ENCODE data around the gene ZKSCAN8. TPM values are rescaled to one million over a fixed set of nuclear protein-coding genes. Genes with fewer than 3 reads are reported as not detected.

Gene ZKSCAN8
- polyA plus RNA-seq, 1 of the 3 experiments (the other 2 are of a cell fraction), result 4.3 TPM

DNA sequence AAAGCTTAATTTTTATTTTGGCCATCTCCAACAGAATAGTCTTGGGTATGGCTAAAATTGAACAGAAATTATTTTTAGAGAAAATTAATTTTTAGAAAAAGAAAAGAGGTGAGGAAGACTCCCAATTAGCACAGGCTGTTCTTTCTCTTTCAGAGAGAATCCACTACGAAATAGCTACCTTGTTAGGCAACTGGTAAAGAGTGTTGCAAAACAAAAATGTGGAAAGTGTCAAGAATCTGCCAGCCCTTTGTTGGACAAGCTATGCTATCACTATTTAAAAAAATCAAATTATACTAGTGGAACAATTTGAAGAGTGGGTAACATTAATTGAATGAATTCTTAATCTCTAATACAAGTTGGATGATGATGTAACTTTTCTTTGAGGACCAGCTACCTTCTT is 64.2 kb downstream of the ZKSCAN8 start:
- Histone ChIP-seq H3K79me2 (ENCODE audit: insufficient read depth) (no peaks in the 10 kb centered on the region), H4K20me1 (ENCODE audit: insufficient read depth) (no peaks in the 10 kb centered on the region), H3K9me2 (no peaks in the 10 kb centered on the region), H3K4me2 (no peak overlapping the region), H3K9ac (no peak overlapping the region), H2AFZ (ENCODE audit: low read depth) (no peak overlapping the region), H3K27me3 (ENCODE audit: insufficient read depth) (peaks cover 42% of the 10 kb centered on the region; the same call in 1 of the 2 replicates), H3F3A (replicated peaks; ENCODE audit: insufficient read depth) (no peaks in the 10 kb centered on the region), H3K4me3 (ENCODE audit: low read depth in 2 of 2, low read length in 1 of 2) (no peak overlapping the region), H3K4me1 (ENCODE audit: control insufficient read depth in 1 of 2, insufficient read depth in 2 of 2, low read depth in 1 of 2, low read length in 1 of 2) (peaks cover 0 to 12% of the 10 kb centered on the region in 2 experiments; a peak in 2 of 4 replicates), H3K9me3 (no peaks in the 10 kb centered on the region), H3K36me3 (replicated peaks in 1 of 2; ENCODE audit: control insufficient read depth in 1 of 2, insufficient read depth in 2 of 2, low read length in 1 of 2) (no peaks in the 10 kb centered on the region), H3K27ac (ENCODE audit: low read depth in 2 of 2, low read length in 1 of 2) (no peak overlapping the region)
- no peak for DNase-seq
- 23% methylated on average over 1 of the region's 1 CpG for WGBS (ENCODE audit: low lambda C conversion rate)
- POLR2A ChIA-PET, result no interaction called here
- no peak for TF ChIP-seq NRF1 (IDR thresholded peaks at IDR 0.05; ENCODE audit: low read depth, low read length)
- no peak for TF ChIP-seq TEAD4 (IDR thresholded peaks at IDR 0.05; ENCODE audit: borderline replicate concordance, insufficient read depth)
- TF ChIP-seq, protein P1, sequence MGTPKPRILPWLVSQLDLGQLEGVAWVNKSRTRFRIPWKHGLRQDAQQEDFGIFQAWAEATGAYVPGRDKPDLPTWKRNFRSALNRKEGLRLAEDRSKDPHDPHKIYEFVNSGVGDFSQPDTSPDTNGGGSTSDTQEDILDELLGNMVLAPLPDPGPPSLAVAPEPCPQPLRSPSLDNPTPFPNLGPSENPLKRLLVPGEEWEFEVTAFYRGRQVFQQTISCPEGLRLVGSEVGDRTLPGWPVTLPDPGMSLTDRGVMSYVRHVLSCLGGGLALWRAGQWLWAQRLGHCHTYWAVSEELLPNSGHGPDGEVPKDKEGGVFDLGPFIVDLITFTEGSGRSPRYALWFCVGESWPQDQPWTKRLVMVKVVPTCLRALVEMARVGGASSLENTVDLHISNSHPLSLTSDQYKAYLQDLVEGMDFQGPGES (IDR thresholded peaks at IDR 0.05; ENCODE audit: low read depth, low read length), result no peak
- no peak for TF ChIP-seq FOXJ3 (CRISPR knock-in tag; IDR thresholded peaks at IDR 0.05)
- TF ChIP-seq EP300 (IDR thresholded peaks at IDR 0.05; ENCODE audit: borderline replicate concordance in 1 of 2, low read depth in 1 of 2, low read length in 1 of 2), result no peak
- TF ChIP-seq SMC3 (IDR thresholded peaks at IDR 0.05; ENCODE audit: low read depth, low read length), result no peak
- no peak for TF ChIP-seq PBX3 (IDR thresholded peaks at IDR 0.05)
- no peak for TF ChIP-seq TCF12 (IDR thresholded peaks at IDR 0.05)
- TF ChIP-seq YY1 (IDR thresholded peaks at IDR 0.05; ENCODE audit: low read depth), result no peak
- TF ChIP-seq JUND (IDR thresholded peaks at IDR 0.05), result no peak
- no peak for TF ChIP-seq RAD21 (IDR thresholded peaks at IDR 0.05; ENCODE audit: low read length)
- no peak for TF ChIP-seq REST (IDR thresholded peaks at IDR 0.05; ENCODE audit: low read depth, low read length)
- TF ChIP-seq NFIC (IDR thresholded peaks at IDR 0.05; ENCODE audit: borderline replicate concordance), result no peak
- no peak for TF ChIP-seq RXRA (IDR thresholded peaks at IDR 0.05; ENCODE audit: borderline replicate concordance, low read depth)
- TF ChIP-seq, protein P2, sequence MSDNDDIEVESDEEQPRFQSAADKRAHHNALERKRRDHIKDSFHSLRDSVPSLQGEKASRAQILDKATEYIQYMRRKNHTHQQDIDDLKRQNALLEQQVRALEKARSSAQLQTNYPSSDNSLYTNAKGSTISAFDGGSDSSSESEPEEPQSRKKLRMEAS (IDR thresholded peaks at IDR 0.05; ENCODE audit: low read depth), result no peak
- TF ChIP-seq FOXM1 (IDR thresholded peaks at IDR 0.05; ENCODE audit: low read depth), result no peak
- TF ChIP-seq GATA2 (CRISPR knock-in tag; IDR thresholded peaks at IDR 0.05), result no peak
- no peak for TF ChIP-seq POLR2AphosphoS5 (IDR thresholded peaks at IDR 0.05; ENCODE audit: low read depth, low read length)
- CTCF ChIA-PET, result interaction anchor here (0.7 to 1.2 kb wide), 2 partner anchors 37 to 44 kb away, joined by 3 read pairs; no protein-coding TSS in a partner anchor

Measured in SK-N-SH (cell line).